NOMO-1 treated with DMSO at 0.1 percent for 48 hours (cell line): ENCODE results near the gene MEIKIN.

ENCODE experiments used
- DNase-seq: peaks from one replicate; lab custom pipeline; 2025; ENCODE audit not compliant: unreplicated experiment; lab: John Stamatoyannopoulos, UW

The MEIKIN gene

GRCh38 chr5:131773805-131774204 is 171.7 kb downstream of the MEIKIN start:
- no peak for DNase-seq

GRCh38 chr5:131771692-131772091 is 173.8 kb downstream of the MEIKIN start:
- DNase-seq: no peak

GRCh38 chr5:131769961-131770360 is 175.5 kb downstream of the MEIKIN start:
- no peak for DNase-seq

GRCh38 chr5:131769336-131769735 is 176.1 kb downstream of the MEIKIN start:
- no peak for DNase-seq

GRCh38 chr5:131767891-131768290 is 177.6 kb downstream of the MEIKIN start:
- DNase-seq: no peak

GRCh38 chr5:131766689-131767088 is 178.8 kb downstream of the MEIKIN start:
- no peak for DNase-seq

DNA sequence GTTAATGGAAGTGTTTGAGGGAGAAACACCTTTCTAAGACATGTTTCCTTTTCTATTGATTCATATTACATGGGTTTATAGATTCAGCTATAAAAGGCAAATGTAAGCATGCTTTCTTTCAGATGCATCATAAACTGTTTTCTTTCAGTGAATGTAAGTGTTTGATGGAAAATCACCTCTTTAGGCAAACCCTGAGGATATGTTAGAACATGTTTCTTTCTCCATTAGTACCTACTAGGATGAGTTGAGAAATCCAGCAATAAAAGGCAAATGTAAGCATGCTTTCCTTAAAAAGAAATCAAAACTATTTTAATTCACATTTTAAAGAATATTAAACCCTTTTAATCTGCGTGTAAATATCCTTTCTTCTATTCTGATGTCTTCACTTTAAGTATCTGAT is 180.2 kb downstream of the MEIKIN start:
- DNase-seq: no peak

DNA sequence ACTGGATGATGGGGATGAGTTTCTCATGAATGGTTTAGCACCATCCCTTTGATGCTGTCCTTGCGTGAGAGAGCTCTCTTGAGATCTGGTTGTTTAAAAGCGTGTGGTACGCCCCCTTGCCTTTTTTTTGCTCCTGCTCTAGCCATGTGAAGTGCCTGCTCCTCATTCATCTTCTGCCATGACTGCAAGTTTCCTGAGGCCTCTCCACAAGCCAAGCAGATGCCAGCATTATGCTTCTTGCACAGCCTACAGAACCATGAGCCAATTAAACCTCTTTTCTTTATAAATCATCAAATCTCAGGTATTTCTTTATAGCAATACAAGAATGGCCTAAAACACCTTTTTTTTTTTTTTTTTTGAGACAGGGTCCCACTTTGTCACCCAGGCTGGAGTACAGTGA is 181.5 kb downstream of the MEIKIN start:
- no peak for DNase-seq

DNA sequence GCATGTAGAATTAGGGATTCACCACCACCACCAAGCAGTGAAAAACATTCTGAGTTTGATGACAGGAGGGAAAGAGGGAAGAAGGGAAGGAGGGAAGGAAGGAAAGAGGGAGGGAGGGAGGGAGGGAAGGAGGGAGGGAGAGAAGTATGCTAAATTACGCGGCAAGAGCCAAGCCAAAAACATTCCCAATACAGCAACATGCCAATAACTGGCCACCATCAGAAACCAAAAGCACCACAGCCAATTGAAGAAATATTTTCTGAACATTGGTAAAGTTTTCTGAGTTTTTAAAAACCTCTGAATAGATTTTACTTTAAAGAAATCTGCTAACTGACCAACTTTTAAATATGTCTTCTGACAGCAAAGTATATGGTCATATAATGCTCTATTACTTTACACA is 184.7 kb downstream of the MEIKIN start:
- no peak for DNase-seq

DNA sequence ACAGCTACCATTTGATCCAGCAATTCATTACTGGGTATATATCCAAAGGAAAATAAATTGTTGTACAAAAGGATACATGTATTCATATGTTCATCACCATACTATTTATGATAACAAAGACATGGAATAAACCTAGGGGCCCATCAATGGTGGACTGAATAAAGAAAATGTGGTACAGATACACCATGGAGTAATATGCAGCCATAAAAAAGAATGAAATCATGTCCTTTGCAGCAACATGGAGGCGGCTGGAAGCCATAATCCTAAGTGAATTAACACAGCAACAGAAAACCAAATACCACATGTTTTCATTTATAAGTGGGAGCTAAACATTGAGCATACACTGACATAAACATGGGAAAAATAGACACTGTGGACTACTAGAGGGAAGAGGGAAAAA is 185.8 kb downstream of the MEIKIN start:
- no peak for DNase-seq

GRCh38 chr5:131758520-131758900 is 187.0 kb downstream of the MEIKIN start:
- DNase-seq: peak; percentile 39

GRCh38 chr5:131757830-131758519 is 187.5 kb downstream of the MEIKIN start:
- DNase-seq: no peak
